PC-9 (cell line): ENCODE results near the gene CMAS.

Source experiments
- CTCF ChIP-seq: fragments of 200-600 bp; sonication (generic); conservative IDR thresholded peaks from 2 replicates; pipeline ENCODE4 v1.6.1; 2017; ENCODE audit warnings: mixed run types, antibody characterized with exemption, mild to moderate bottlenecking, moderate library complexity
- EZH2 ChIP-seq: fragments of 200-600 bp; sonication (generic); IDR thresholded peaks from 2 replicates; pipeline ENCODE4 v1.8.0; 2017; ENCODE audit warnings: antibody characterized with exemption, low read depth

- TF ChIP-seq CTCF (no peak), EZH2 (no peak)
Measured at GRCh38 chr12:22082190-22082701, 36.2 kb downstream of the CMAS start.
